ENCODE measurements around the gene ARID1B. TPM values are rescaled to one million over a fixed set of nuclear protein-coding genes. Genes with fewer than 3 reads are reported as not detected.

ARID1B gene
- total RNA-seq, 2 donors from 2014 or later = 92.3 to 129 TPM

- no peak for DNase-seq (ENCODE audit: low spot score)
- H3K27ac Mint-ChIP-seq = no peak overlapping the region
- H3K4me1 Mint-ChIP-seq (ENCODE audit: low read depth in 2 of 2) = peaks cover 30 to 57% of the 10 kb centered on the region in 2 donors
- no peak for ATAC-seq
- no peaks in the 10 kb centered on the region for H3K36me3 Mint-ChIP-seq
- H3K27me3 Mint-ChIP-seq = no peaks in the 10 kb centered on the region
- no peak overlapping the region for H3K4me3 Mint-ChIP-seq
- no peaks in the 10 kb centered on the region for H3K9me3 Mint-ChIP-seq
Observed at GRCh38 chr6:157064502-157064901, 287.3 kb downstream of the ARID1B start.

- Mint-ChIP-seq H3K9me3 (no peaks in the 10 kb centered on the region), H3K36me3 (no peaks in the 10 kb centered on the region), H3K27ac (no peak overlapping the region), H3K4me3 (no peak overlapping the region), H3K4me1 (ENCODE audit: low read depth in 2 of 2) (peaks cover 27 to 57% of the 10 kb centered on the region in 2 donors), H3K27me3 (no peaks in the 10 kb centered on the region)
- ATAC-seq (no peak), DNase-seq (ENCODE audit: low spot score) (no peak)
Observed at GRCh38 chr6:157065366-157065765, 288.2 kb downstream of the ARID1B start.

GRCh38 chr6:157066781-157067491 lies 289.8 kb downstream of the ARID1B start:
- DNase-seq (ENCODE audit: low spot score) (no peak), ATAC-seq (no peak)
- Mint-ChIP-seq H3K4me1 (ENCODE audit: low read depth in 2 of 2) (peaks cover 23 to 56% of the 10 kb centered on the region in 2 donors), H3K36me3 (no peaks in the 10 kb centered on the region), H3K27me3 (no peaks in the 10 kb centered on the region), H3K27ac (peak overlapping the region; percentile 14 to 57), H3K4me3 (no peak overlapping the region), H3K9me3 (no peaks in the 10 kb centered on the region)

GRCh38 chr6:157067507-157067906 lies 290.3 kb downstream of the ARID1B start:
- Mint-ChIP-seq H3K27ac (peak overlapping the region; percentile 7 to 36), H3K36me3 (no peaks in the 10 kb centered on the region), H3K4me1 (ENCODE audit: low read depth in 2 of 2) (peaks cover 23 to 55% of the 10 kb centered on the region in 2 donors), H3K9me3 (no peaks in the 10 kb centered on the region), H3K27me3 (no peaks in the 10 kb centered on the region), H3K4me3 (no peak overlapping the region)
- no peak for DNase-seq (ENCODE audit: low spot score)
- ATAC-seq = no peak

- Mint-ChIP-seq H3K4me3 (peak overlapping the region; percentile 43), H3K4me1 (ENCODE audit: low read depth in 2 of 2) (peaks cover 23 to 54% of the 10 kb centered on the region in 2 donors), H3K27me3 (no peaks in the 10 kb centered on the region), H3K36me3 (no peaks in the 10 kb centered on the region), H3K27ac (peak overlapping the region; percentile 7 to 36), H3K9me3 (no peaks in the 10 kb centered on the region)
- DNase-seq (ENCODE audit: low spot score) (no peak), ATAC-seq (peak; percentile 57 to 91)
Observed at GRCh38 chr6:157068691-157069324, 291.6 kb downstream of the ARID1B start.

GRCh38 chr6:157069585-157069984 lies 292.4 kb downstream of the ARID1B start:
- ATAC-seq (no peak), DNase-seq (ENCODE audit: low spot score) (no peak)
- Mint-ChIP-seq H3K36me3 (no peaks in the 10 kb centered on the region), H3K27me3 (no peaks in the 10 kb centered on the region), H3K4me1 (ENCODE audit: low read depth in 2 of 2) (peaks cover 24 to 56% of the 10 kb centered on the region in 2 donors), H3K27ac (no peak overlapping the region), H3K4me3 (no peak overlapping the region), H3K9me3 (no peaks in the 10 kb centered on the region)

- no peaks in the 10 kb centered on the region for H3K27me3 Mint-ChIP-seq
- ATAC-seq (no peak), DNase-seq (ENCODE audit: low spot score) (no peak)
- no peaks in the 10 kb centered on the region for H3K9me3 Mint-ChIP-seq
- peaks cover 26 to 62% of the 10 kb centered on the region in 2 donors for H3K4me1 Mint-ChIP-seq (ENCODE audit: low read depth in 2 of 2)
- no peak overlapping the region for H3K4me3 Mint-ChIP-seq
- H3K36me3 Mint-ChIP-seq = no peaks in the 10 kb centered on the region
- H3K27ac Mint-ChIP-seq = peak overlapping the region in 1 of 2 donors; percentile 58
Observed at GRCh38 chr6:157070403-157071107, 293.4 kb downstream of the ARID1B start.

GRCh38 chr6:157072128-157072527 lies 294.9 kb downstream of the ARID1B start:
- H3K9me3 Mint-ChIP-seq = no peaks in the 10 kb centered on the region
- H3K4me1 Mint-ChIP-seq (ENCODE audit: low read depth in 2 of 2) = peaks cover 25 to 61% of the 10 kb centered on the region in 2 donors
- no peak overlapping the region for H3K4me3 Mint-ChIP-seq
- no peak for ATAC-seq
- no peak overlapping the region for H3K27ac Mint-ChIP-seq
- no peak for DNase-seq (ENCODE audit: low spot score)
- H3K27me3 Mint-ChIP-seq = no peaks in the 10 kb centered on the region
- no peaks in the 10 kb centered on the region for H3K36me3 Mint-ChIP-seq

- no peaks in the 10 kb centered on the region for H3K9me3 Mint-ChIP-seq
- H3K4me3 Mint-ChIP-seq = no peak overlapping the region
- H3K36me3 Mint-ChIP-seq = no peaks in the 10 kb centered on the region
- no peaks in the 10 kb centered on the region for H3K27me3 Mint-ChIP-seq
- H3K4me1 Mint-ChIP-seq (ENCODE audit: low read depth in 2 of 2) = peaks cover 27 to 55% of the 10 kb centered on the region in 2 donors
- ATAC-seq (no peak), DNase-seq (ENCODE audit: low spot score) (no peak)
- H3K27ac Mint-ChIP-seq = no peak overlapping the region
Observed at GRCh38 chr6:157073596-157073995, 296.4 kb downstream of the ARID1B start.

GRCh38 chr6:157074969-157075368 lies 297.8 kb downstream of the ARID1B start:
- Mint-ChIP-seq H3K27me3 (no peaks in the 10 kb centered on the region), H3K4me1 (ENCODE audit: low read depth in 2 of 2) (peaks cover 22 to 46% of the 10 kb centered on the region in 2 donors), H3K36me3 (no peaks in the 10 kb centered on the region), H3K27ac (peak overlapping the region; percentile 90 to 93), H3K9me3 (no peaks in the 10 kb centered on the region), H3K4me3 (peak overlapping the region; percentile 78)
- ATAC-seq (no peak), DNase-seq (ENCODE audit: low spot score) (no peak)

GRCh38 chr6:157075549-157076450 lies 298.6 kb downstream of the ARID1B start:
- H3K4me3 Mint-ChIP-seq = peak overlapping the region; percentile 78
- DNase-seq (ENCODE audit: low spot score) = peak; percentile 64

GRCh38 chr6:157076451-157076822 lies 299.3 kb downstream of the ARID1B start:
- H3K27ac Mint-ChIP-seq = peak overlapping the region; percentile 90 to 93
- no peaks in the 10 kb centered on the region for H3K9me3 Mint-ChIP-seq
- DNase-seq (ENCODE audit: low spot score) (no peak), ATAC-seq (no peak)
- no peaks in the 10 kb centered on the region for H3K27me3 Mint-ChIP-seq
- H3K4me1 Mint-ChIP-seq (ENCODE audit: low read depth in 2 of 2) = peaks cover 24 to 46% of the 10 kb centered on the region in 2 donors
- H3K4me3 Mint-ChIP-seq = peak overlapping the region; percentile 78
- no peaks in the 10 kb centered on the region for H3K36me3 Mint-ChIP-seq

More at GRCh38 chr6:157075549-157076450, 298.6 kb downstream of the ARID1B start:
- Mint-ChIP-seq H3K4me1 (ENCODE audit: low read depth in 2 of 2) (peaks cover 24 to 46% of the 10 kb centered on the region in 2 donors), H3K27me3 (no peaks in the 10 kb centered on the region), H3K36me3 (no peaks in the 10 kb centered on the region), H3K9me3 (no peaks in the 10 kb centered on the region), H3K27ac (peak overlapping the region; percentile 90 to 93)
- peak; percentile 93 to 96 for ATAC-seq

GRCh38 chr6:157077251-157077650 lies 300.1 kb downstream of the ARID1B start:
- H3K27ac Mint-ChIP-seq = peak overlapping the region; percentile 42 to 93
- peaks cover 28 to 46% of the 10 kb centered on the region in 2 donors for H3K4me1 Mint-ChIP-seq (ENCODE audit: low read depth in 2 of 2)
- DNase-seq (ENCODE audit: low spot score) (no peak), ATAC-seq (no peak)
- no peaks in the 10 kb centered on the region for H3K9me3 Mint-ChIP-seq
- H3K27me3 Mint-ChIP-seq = no peaks in the 10 kb centered on the region
- peak overlapping the region; percentile 32 for H3K4me3 Mint-ChIP-seq
- H3K36me3 Mint-ChIP-seq = no peaks in the 10 kb centered on the region

Data from natural killer cell treated with Interleukin-12 subunit alpha and Interleukin-12 subunit beta and Interleukin-15 and Interleukin-18, amount 100 ng/mL, for 72 hours (primary cell).